Measurements from ENCODE around the gene KDM3A.

DNA sequence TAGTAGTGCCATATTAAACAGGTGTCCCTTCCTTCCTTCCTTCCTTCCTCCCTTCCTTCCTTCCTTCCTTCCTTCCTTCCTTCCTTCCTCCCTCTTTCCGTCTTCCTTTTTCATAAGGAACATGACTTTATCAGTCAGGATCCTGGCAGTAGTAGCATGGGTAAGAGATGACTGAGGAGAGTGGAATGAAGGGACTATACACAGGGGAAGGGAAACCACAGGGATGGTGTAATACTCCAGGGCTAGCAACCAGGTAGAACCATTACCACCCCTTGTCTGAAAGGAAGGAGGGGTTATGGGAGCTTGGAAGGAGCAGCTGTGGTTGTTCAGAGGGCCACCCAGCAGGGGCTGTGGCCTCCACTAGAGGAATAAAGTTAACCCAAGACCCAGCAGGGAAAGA lies 23.2 kb upstream of the KDM3A start:
- TF ChIP-seq, protein P1, sequence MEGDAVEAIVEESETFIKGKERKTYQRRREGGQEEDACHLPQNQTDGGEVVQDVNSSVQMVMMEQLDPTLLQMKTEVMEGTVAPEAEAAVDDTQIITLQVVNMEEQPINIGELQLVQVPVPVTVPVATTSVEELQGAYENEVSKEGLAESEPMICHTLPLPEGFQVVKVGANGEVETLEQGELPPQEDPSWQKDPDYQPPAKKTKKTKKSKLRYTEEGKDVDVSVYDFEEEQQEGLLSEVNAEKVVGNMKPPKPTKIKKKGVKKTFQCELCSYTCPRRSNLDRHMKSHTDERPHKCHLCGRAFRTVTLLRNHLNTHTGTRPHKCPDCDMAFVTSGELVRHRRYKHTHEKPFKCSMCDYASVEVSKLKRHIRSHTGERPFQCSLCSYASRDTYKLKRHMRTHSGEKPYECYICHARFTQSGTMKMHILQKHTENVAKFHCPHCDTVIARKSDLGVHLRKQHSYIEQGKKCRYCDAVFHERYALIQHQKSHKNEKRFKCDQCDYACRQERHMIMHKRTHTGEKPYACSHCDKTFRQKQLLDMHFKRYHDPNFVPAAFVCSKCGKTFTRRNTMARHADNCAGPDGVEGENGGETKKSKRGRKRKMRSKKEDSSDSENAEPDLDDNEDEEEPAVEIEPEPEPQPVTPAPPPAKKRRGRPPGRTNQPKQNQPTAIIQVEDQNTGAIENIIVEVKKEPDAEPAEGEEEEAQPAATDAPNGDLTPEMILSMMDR (IDR thresholded peaks at IDR 0.05; ENCODE audit: control extremely low read depth in 1 of 3, insufficient read depth in 1 of 3, low read depth in 1 of 3, low read length in 3 of 3) = no peak
- TF ChIP-seq BCL11A (IDR thresholded peaks at IDR 0.05; ENCODE audit: low read depth in 2 of 2, low read length in 2 of 2) = no peak
